Activated T-cell treated with anti-CD3 and anti-CD28 coated beads, Interleukin-2, amount 50 U/mL, for 1 hour (primary cell): ENCODE data around the gene TMEM170B.

Experiments used
- DNase-seq: peaks from one replicate; pipeline ENCODE4 v3.0.0-alpha.2; 2020

The TMEM170B gene

GRCh38 chr6:11589261-11589660 is 51.7 kb downstream of the TMEM170B start:
- no peak for DNase-seq

GRCh38 chr6:11592294-11592906 is 54.9 kb downstream of the TMEM170B start:
- no peak for DNase-seq

GRCh38 chr6:11593096-11593495 is 55.5 kb downstream of the TMEM170B start:
- no peak for DNase-seq

GRCh38 chr6:11595903-11596302 is 58.4 kb downstream of the TMEM170B start:
- DNase-seq, result no peak

- DNase-seq, result no peak
These were observed 59.2 kb downstream of the TMEM170B start for GRCh38 chr6:11596640-11597237.

- DNase-seq, result no peak
These were observed 61.1 kb downstream of the TMEM170B start for GRCh38 chr6:11598687-11599086.

- no peak for DNase-seq
These were observed 62.7 kb downstream of the TMEM170B start for GRCh38 chr6:11600251-11600650.

GRCh38 chr6:11601776-11602605 is 64.4 kb downstream of the TMEM170B start:
- no peak for DNase-seq

- no peak for DNase-seq
These were observed 66.7 kb downstream of the TMEM170B start for GRCh38 chr6:11604215-11604614.

GRCh38 chr6:11604836-11605506 is 67.4 kb downstream of the TMEM170B start:
- DNase-seq, result no peak

- DNase-seq, result no peak
These were observed 68.0 kb downstream of the TMEM170B start for GRCh38 chr6:11605507-11605905.

- no peak for DNase-seq
These were observed 68.8 kb downstream of the TMEM170B start for GRCh38 chr6:11606332-11606731.

- DNase-seq, result no peak
These were observed 69.8 kb downstream of the TMEM170B start for GRCh38 chr6:11607383-11607782.

- no peak for DNase-seq
These were observed 71.2 kb downstream of the TMEM170B start for GRCh38 chr6:11608600-11609323.

GRCh38 chr6:11609324-11610071 is 71.9 kb downstream of the TMEM170B start:
- DNase-seq, result no peak

GRCh38 chr6:11613336-11613735 is 75.8 kb downstream of the TMEM170B start:
- DNase-seq, result no peak

- DNase-seq, result no peak
These were observed 76.3 kb downstream of the TMEM170B start for GRCh38 chr6:11613858-11614257.

GRCh38 chr6:11614534-11615213 is 77.1 kb downstream of the TMEM170B start:
- DNase-seq, result no peak

GRCh38 chr6:11615214-11615602 is 77.7 kb downstream of the TMEM170B start:
- no peak for DNase-seq

- DNase-seq, result no peak
These were observed 78.7 kb downstream of the TMEM170B start for GRCh38 chr6:11616200-11616611.

- no peak for DNase-seq
These were observed 81.0 kb downstream of the TMEM170B start for GRCh38 chr6:11618533-11618932.
